Activated CD4-positive, alpha-beta T cell treated with anti-CD3 and anti-CD28 coated beads, Interleukin-10, Interleukin-2, amounts not matched to agents 100 ng/mL and 50 ng/mL, durations not matched to agents 16 hours and 8 hours (primary cell): Measurements from ENCODE around the gene PHKA2.
A peak's percentile ranks its signal among the peaks of the same experiment; 100 is the strongest.

Source experiments
- DNase-seq: peaks from one replicate; pipeline ENCODE4 v3.0.0-alpha.2; 2020

The PHKA2 gene

DNA sequence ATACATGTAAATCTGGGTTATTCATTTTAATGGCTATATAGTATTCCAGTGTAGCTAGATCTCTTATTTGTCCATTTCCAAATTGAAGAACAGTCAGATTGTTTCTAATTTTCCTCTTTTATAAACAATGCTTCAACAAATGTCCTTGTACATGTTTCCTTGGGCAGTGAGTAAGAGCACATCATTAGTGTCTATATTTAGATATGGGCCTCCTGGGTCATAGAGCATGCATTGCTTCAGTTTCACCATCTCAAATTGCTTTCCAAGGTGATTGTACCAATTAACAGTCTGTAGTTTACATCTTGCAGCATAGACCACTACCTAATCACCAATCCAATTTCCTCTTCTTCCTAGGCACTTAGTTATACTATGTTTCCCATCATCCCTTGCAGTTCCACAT, 13.4 kb downstream of the PHKA2 start:
- no peak for DNase-seq

DNA sequence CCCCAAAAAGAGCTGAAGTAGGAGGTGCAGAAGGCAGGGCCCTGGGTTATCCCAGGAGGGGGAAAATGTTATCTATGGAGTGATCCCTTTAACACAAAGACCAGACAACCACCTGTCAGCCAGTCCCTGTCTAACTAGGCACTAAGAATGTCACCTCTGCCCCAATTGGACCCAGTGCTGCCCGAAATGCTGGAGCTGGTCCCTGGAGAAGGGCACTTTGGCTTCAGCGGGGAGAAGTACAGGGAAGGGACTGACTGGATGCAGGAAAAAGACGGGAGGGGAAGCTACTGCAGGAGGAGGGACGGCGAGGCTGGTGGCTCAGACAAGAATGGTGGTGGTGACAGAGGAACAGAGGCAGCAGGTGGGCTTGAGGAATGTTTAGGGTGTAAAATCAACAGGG, 17.3 kb downstream of the PHKA2 start:
- no peak for DNase-seq

DNA sequence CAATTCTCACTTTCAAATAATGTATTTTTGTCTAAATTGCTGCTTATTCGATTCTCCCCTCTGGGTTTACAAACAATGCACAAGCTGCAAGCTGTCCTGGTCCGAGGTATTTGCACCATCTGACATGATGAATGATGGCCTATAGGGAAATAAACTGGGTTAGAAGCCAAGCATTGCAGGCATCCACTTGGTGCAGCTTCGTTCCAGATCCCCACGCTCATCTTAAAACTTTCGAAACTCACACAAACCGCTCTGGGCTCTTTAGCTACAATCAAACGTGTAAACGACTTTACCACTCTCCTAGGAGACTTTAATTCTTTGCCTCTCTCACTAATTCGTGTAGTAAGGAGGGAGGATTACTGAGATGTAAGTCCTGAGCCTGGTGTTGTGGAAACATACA, 19.0 kb downstream of the PHKA2 start:
- no peak for DNase-seq

DNA sequence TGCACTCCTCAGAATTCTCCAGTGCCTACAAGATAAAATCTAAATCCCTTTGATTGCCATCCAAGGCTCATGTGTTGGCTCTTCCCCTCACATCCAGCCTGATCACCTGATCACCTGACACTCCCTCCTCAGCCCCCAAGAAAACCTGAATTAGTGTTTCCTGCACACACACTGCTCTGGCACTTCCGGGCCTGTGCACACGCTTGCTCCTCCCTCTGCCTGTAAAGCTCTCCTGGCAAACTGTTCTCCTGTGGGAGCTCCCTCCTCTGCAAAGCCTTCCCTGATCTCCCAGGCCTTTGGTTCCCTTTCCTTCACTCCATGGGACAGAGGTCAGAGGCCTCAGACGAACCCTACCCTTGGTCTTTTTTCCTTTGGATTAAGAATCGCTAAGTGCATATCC, 19.9 kb downstream of the PHKA2 start:
- no peak for DNase-seq

DNA sequence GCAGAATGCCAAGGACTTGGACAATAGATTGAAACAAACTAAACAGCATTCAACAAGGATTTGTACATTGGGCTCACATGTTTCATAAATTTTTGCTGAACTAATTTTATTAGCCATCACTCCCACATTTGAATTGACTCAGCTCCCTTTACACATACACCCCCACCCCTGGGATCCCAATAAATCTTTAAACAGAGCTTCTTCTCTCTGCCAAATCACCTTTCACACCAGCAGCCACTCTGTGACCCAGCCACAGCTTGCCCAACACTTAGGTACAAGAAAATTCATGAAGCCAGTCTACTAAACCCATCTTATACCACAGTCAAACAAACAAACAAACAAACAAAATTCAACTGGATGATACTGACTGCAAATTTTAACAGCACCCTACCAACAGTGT, 21.6 kb downstream of the PHKA2 start:
- DNase-seq, result no peak

DNA sequence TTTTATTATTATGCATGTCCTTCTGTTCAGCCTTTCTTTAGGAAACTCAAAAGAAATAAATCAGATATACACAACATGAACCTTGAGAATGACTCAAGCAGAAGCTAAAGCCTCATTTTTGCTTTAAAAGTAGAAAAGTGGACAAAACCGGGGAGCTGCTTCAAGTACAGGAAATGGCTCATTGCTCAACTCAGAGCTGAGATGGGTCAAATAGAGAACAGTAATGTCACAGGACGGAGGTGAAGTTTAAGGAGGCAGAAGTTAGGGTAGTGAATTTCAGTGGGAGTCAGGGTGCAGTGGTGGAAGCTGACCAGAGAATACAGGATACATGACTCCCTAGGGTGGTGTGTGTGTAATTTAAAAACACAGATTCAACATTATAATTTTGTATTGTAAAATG, 22.2 kb downstream of the PHKA2 start:
- DNase-seq, result peak; percentile 45

DNA sequence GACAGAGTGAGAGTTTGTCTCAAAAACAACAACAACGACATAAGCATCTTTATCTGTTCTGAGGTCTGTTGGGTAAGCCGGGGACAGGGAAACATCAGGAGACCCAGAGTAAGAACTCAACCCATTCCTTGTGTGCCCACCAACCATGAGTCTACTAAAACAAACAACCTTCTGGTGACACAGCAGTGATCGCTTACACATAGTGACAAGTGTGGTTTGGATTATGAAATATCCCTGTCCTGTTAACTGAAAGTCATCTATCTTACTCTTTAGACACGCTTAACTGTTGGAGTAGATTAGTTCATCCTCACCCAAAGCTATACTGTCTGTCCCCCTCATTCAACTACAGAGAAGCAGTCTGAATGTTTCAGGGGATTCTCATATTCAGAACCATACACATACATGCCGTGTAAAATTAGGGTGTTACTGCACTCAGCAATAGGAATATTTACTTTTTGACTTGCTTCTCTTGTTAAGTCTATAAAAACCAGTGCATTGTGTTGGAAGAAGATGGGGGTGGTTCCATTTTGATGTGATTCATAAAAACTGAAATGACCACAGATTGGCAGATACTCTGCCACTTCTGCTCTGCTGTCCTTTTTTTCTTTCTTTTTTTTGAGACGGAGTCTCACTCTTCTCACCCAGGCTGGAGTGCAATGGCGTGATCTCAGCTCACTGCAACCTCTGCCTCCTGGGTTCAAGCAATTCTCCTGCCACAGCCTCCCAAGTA, 27.4 kb downstream of the PHKA2 start:
- DNase-seq, result no peak

DNA sequence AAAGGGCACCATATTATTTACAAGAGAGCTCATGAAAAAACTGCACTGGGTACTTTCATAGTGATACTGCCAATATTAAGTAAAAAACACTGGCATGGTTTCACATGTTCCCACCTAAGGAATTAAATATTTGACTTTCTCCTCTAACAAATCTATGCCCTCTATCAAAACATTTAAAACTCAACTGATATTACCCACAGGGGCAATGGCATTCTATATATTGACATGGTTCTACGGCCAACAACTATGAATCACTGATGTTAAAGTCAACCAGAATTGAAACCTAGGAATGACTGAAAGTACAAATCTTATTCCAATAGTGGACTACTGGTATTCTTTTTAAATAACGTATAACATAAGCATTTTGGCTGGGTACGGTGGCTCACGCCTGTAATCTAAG, 28.2 kb downstream of the PHKA2 start:
- DNase-seq, result no peak

DNA sequence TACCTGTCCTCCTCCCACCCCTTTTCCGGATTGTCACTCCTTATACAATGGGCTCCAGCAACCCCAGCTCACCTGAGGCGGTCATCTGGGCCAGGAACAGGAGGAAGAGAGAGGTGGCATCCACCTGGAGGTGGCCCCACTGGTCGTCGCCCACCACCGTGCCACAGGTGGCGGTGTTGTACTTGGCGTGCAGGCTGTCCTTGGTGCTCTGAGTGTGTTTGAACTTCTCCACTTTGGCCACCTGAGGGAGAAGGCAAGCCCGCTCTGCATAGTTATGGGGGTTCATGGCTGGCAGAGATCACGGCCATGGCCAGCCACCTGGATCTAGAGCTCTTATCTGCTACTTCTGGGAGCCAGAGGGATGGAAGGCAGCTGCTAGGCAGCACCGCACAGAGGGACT, 32.9 kb downstream of the PHKA2 start:
- no peak for DNase-seq

DNA sequence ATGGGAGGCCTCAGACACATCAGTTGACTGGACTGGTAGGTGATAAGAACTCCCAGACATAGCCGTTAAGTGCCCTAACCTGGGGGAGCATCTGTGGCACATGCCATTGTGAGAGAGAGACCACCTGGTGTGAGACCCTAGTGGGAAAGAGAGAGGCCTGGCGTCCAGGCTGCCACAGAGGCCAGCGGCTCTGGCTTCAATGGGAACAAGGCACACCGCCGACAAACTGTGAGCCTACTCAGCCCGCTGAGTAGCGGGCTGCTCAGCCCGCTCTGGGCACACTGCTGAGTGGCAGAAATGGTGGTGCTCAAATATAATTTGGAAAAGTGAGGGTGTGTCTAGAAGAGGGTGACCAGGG, 34.0 kb downstream of the PHKA2 start:
- DNase-seq, result no peak

DNA sequence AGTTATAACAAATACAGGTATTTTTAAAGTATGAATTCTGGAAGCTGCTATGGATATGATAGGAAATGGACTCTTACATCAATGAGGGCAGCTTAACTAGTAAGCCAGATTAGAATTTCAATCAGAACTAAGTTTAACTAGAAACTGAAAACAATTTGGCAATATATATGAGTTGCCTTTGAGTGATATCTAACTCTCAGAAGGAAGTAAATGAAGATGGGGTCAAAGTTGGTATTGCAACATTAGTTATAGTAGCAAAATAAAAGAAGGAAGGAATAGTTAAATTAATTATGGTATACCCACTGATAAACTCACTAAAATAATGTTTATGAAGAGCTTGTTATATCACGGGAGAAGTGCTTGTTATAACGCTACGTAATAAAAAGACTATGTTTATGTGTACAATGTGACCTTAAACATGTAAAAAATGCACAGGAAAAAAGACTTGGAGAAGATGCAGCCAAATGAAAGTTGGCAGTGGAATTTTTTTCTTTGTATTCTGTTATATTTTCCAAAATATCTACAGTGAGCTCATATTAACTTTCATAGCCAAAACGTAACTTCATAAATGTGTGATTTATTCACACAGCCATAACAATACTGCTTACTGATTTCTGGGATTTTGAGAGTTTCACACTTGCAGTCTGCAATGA, 34.5 kb downstream of the PHKA2 start:
- no peak for DNase-seq

DNA sequence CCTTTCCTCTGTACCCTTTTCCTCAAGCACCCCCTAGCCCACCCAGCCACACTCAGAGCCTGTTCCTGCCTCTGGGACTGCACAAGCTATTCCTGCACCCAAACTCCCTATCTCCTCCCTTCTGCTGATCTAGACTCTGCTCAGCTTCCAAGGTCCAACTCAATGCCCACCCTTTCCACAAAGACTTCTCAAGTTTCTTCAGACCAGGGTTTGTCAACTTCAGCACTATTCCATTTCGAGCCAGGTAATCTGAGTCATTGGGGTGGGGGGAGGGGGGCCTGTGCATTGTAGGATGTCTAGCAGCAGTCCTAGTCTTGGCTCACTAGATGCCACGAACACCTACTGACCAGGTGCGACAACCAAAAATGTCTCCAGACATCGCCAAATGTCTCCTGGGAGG, 37.3 kb downstream of the PHKA2 start:
- DNase-seq, result no peak

DNA sequence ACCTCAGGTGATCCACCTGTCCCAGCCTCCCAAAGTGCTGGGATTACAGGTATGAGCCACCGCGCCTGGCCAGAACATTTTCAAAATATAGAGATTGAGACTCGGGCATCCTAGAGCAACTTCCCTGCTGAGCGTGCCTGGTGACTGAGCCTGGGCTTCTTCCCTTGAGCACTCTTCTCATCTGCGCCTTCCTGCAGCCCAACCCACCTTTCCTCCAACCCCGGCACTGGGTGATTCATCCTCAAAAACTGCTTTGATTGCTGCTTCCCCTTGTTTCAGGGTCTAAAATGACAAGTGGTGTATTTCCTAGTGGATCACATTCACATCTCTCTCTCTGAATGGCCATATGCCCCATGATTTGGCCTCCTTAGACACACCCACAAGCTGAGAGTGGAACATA, 37.8 kb downstream of the PHKA2 start:
- no peak for DNase-seq

DNA sequence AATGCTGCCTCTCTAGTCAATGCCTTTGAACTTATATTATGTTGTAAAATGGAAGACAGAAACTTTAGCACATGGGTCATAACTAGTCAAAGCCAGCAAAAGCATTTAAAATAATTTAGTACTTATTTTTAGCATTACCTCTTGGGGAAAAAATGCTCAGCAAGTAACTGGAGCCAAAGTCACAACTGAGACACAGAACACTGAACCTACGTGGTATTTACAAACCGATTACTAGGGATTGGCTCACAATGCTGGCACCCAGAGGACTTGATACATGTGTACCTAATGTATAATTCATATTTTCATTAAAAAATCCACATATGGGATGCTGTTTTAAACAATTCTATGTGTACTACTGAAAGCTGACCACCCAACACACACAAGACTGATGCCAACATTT, 38.4 kb downstream of the PHKA2 start:
- no peak for DNase-seq

DNA sequence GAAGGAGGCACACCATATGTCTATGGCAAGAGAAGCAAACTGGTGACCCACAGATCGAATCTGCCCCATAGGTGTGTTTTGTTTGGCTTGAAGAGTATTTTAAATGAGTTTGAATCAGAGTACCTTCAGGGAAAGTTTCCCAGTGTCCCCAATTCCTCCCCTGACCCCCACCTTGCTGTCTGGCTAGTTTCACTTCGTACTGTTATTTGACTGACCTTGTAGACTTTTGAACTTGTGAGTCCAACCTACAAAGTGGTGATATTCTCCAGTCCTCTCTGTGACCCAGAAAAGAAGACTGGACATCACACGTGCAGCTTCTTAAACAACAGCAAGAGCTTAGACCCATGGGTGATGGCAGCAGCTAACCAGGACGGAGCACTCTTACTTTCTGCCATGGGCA, 39.4 kb downstream of the PHKA2 start:
- no peak for DNase-seq

DNA sequence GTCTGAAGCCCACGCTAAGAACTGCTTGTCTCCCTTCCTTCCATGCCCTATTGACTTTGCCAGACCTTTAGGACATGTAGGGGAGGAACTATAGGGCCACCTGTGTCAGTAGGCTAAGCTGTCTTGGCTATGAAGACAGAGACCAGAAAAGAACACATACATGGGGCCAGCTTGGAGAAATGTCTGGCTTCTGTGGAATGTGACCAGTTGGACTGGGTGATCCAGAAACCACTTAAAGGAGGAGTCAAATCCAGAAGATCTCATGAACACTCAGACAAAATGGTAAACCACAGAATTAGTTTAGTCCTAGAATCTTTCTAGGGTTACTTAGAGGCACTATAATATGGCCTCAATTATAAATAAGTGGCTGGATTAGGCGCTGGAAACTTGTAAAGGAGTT, 42.0 kb downstream of the PHKA2 start:
- DNase-seq, result no peak

DNA sequence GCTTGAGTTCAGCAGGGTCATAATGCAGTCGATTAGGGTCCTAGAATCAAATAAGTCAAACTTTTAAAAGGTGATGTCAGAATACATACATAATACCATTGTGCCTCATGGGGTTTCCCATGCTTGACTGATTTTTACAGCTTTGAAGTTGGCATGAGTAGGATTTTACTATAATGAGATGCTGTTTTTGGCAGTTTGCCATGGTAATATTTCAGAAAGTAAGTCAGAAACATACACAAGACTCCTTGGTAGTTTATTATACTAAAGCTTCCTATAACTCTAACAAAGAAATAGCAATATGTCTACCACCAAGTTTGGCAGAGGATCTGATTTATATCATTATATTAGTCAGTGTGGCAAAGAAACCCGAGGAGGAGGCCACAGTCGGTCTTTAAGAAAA, 45.2 kb downstream of the PHKA2 start:
- DNase-seq, result no peak

DNA sequence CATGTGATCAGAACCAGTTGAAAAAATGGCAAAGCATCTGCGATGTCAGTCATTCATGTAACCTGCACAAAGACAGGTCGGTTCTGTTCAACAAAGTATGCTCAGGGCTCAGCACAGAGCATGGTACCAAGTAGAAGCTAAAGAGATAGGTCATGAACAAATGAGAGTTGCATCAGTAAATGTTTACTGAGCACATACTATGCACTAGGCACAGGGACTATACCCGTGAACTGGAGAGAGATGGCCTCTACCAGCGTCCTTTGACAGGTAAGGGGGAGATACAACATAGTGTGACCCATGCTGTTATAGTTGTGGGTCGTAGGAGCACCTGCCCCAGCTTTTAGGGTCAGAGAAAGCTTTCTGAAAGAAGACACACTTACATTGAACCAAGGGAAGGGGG, 46.7 kb downstream of the PHKA2 start:
- no peak for DNase-seq

DNA sequence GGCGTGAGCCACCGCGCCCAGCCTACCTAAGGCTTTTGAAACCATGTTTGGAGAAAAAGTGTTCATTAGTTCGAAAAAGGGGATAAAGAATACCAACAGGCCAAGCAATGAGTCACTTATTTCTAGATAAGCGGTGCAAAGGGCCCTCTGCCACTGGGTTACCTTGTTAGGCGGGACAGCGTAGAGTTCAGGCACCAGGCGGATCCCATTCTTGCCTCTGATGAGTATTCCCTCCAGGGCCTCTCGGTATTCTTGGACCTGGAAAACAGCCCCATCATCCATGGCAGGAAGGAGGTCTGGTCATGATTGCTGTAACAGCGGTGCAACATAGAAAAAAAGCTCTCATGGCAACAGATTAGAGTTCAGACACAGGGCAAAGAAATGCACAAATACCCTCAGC, 48.0 kb downstream of the PHKA2 start:
- DNase-seq, result no peak

DNA sequence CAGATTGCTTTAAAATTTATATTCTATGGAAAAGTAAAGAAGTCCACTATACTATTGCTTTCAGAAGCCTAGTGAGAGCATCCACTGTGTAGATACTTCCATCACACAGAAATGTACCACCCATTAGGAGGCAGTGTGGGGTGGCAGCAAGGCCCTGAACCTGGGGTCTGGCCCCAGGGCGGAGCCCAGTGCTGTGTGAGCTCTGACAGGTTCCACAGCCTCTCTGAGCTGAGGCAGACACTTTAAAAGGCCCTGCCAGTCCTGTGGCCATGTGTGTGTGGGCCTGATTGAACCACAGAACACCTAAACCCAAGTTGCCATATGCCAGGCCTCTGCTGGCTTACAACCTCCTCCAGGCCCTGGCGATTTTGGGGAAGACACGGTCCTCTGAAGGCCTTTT, 49.2 kb downstream of the PHKA2 start:
- DNase-seq, result no peak

DNA sequence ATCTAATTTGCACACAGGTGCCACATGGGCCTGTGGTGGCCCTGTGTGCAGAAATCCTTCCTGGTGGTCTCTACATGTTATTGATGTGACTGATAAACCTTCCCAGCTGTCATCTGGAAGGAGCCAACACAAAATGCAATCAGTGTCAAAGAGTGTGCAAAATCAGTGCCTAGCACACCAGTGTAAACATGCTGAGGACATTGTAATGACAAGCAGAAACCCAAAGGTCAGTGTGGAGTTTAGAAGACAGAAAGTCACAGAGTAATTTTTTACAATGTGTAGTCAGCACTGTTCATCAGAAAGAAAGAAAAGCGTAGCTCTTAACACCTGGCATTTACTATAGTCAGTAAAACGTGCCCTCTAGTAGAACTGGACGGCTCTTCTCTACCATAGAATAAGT, 50.3 kb downstream of the PHKA2 start:
- no peak for DNase-seq

DNA sequence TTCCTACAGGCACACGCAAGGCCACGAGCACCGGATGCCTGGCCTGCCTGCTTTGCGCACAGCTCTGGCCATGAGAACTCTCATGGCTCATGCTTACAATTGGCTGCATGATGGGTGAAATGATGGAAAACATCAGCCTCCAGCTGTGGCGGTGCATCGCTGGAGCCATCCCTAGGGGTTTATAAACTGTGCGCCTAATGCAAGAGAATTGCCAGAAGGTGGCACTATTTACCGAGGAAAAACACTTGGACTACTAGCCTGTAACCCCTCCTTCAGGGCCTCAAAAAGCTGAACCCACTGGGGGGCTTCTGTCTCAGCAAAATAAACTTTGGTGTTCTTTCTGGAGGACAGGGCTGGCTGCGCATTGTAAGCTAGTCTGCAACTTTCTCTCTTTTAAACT, 51.9 kb downstream of the PHKA2 start:
- peak; percentile 14 for DNase-seq

DNA sequence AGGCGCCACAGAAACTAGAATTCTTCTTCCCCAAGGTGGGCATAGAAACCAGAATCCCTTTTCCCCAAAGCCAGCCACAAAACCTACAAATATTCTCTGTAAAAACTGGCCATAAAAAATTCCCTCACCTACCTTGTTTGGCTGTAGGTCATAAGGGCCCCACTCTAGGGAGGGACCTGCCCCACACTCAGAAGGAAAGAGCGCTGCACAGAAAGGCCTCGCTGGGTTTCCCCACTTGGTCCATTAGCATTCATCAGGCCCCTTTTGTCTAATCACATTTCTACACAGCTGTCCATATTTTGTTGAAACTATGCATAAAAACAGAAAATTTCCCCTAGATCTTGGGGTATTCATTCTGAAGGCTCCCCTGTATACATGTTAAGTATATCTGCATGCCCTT, 54.1 kb downstream of the PHKA2 start:
- no peak for DNase-seq

DNA sequence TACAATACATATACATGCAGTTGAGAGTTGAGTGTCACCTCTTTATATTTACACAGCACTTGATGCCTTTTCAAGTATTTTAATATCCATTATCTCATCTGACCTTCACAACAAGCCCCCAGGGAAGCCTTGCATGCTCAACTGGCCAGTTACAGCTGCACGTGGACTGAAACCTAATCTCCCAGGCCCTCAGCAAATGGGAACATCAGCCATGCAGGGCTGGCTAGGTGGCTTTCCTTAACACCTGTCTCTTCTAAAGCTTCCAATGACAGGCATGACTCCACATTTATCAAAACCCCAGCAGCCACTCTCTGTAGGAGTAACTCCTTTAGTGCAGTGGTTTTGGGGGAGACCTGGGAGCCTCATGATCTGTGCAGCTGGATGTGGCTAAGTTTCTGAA, 56.4 kb downstream of the PHKA2 start:
- DNase-seq, result no peak

DNA sequence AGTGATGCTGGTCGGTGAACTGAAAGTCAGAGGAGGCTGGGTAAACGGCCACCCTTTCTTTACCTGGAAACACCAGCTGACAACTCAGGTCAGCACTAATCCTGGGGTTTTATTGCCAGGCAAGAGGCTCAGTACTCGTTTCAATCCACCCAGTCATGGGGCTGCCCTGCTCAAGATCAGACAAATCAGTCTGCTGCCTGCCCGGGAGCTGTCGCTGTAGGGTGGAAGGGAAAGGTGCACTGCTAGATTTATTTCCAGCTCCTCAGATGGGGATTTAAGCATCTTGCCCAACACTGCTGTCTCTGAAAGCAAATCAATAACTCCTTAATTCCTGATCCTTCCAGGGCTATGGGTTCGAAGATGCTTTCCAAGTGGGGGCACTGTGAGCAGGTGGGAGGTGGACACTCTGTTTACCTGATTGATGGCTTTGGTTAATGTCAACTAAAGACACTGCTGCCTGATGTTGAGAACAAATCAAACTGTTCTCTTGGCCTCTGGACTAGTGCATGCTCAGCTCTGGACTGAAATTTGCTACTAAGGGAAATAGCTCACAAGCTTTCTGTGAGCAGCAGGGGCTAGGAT, 59.3 kb downstream of the PHKA2 start:
- no peak for DNase-seq
